ENCODE measurements around the gene ALMS1. TPM values are rescaled to one million over a fixed set of nuclear protein-coding genes. Genes with fewer than 3 reads are reported as not detected.

The ALMS1 gene
- total and polyA plus RNA-seq, 9 of the 15 experiments (the other 6 are each of a cell fraction or from before 2014, with no cell fraction given): 1.4 to 26.3 (median 13.6) TPM

DNA sequence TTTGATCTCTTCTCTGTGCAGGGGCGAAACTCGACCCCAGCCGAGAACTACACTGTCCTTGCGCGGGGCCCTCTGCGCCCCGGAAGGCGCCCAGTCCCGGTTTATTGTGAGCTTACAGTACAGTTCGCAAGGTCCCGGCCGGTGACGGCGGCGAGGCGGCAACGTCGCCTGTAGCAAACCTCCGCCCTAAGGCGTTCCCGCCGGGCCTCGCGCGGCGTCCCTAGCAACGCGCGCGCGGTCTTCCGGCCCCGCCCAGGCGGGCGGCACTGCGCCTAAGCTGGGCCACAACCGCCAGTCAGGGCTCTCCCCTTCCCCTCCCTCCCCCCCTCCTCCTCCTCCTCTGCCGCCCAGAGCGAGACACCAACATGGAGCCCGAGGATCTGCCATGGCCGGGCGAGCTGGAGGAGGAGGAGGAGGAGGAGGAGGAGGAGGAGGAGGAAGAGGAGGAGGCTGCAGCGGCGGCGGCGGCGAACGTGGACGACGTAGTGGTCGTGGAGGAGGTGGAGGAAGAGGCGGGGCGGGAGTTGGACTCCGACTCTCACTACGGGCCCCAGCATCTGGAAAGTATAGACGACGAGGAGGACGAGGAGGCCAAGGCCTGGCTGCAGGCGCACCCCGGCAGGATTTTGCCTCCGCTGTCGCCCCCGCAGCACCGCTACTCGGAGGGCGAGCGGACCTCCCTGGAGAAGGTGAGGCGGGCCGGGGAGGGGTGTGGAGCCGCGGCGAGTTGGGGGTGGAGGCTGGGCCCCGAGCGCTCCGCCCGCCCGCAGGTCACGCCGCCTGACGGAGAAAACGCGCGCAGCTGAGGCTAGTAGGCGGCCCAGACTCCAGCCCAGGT lies at the start of gene ALMS1 (continued):
- TF ChIP-seq CREB5 (CRISPR knock-in tag; IDR thresholded peaks at IDR 0.05): no peak
- TF ChIP-seq ZNF175 (CRISPR knock-in tag; IDR thresholded peaks at IDR 0.05; ENCODE audit: low read depth): no peak
- no peak for TF ChIP-seq ZKSCAN8 (CRISPR knock-in tag; IDR thresholded peaks at IDR 0.05)
- peak; percentile 82 for TF ChIP-seq TFAP4 (CRISPR knock-in tag; IDR thresholded peaks at IDR 0.05; ENCODE audit: borderline replicate concordance)
- TF ChIP-seq, protein P1, sequence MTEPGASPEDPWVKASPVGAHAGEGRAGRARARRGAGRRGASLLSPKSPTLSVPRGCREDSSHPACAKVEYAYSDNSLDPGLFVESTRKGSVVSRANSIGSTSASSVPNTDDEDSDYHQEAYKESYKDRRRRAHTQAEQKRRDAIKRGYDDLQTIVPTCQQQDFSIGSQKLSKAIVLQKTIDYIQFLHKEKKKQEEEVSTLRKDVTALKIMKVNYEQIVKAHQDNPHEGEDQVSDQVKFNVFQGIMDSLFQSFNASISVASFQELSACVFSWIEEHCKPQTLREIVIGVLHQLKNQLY (CRISPR knock-in tag; conservative IDR thresholded peaks at IDR 0.05): no peak
- TF ChIP-seq GATA2 (CRISPR knock-in tag; IDR thresholded peaks at IDR 0.05): no peak
- TF ChIP-seq CGGBP1 (CRISPR knock-in tag; IDR thresholded peaks at IDR 0.05): no peak
- TF ChIP-seq FOXO4 (CRISPR knock-in tag; IDR thresholded peaks at IDR 0.05): no peak
- TF ChIP-seq ILK (tag; IDR thresholded peaks at IDR 0.05; ENCODE audit: borderline replicate concordance, low read depth): no peak
- no peak for TF ChIP-seq KLF13 (tag; IDR thresholded peaks at IDR 0.05; ENCODE audit: borderline replicate concordance, low read depth)
- TF ChIP-seq HNRNPH1 (optimal IDR thresholded peaks at IDR 0.05; ENCODE audit: low read depth, low read length): no peak
- TF ChIP-seq ZSCAN32 (CRISPR knock-in tag; IDR thresholded peaks at IDR 0.05): no peak
- no peak for TF ChIP-seq IRF2 (CRISPR knock-in tag; IDR thresholded peaks at IDR 0.05)
- no peak for TF ChIP-seq ZNF668 (CRISPR knock-in tag; IDR thresholded peaks at IDR 0.05)
- TF ChIP-seq ZC3H8 (IDR thresholded peaks at IDR 0.05): no peak
- no peak for TF ChIP-seq STAG1 (CRISPR knock-in tag; IDR thresholded peaks at IDR 0.05; ENCODE audit: borderline replicate concordance)
- no peak for TF ChIP-seq MCM3 (IDR thresholded peaks at IDR 0.05)
- TF ChIP-seq RFX5 (IDR thresholded peaks at IDR 0.05; ENCODE audit: low read depth, low read length): no peak
- 0 out of 2 replicates have a peak, but pooled peaks have one; percentile 27 for TF ChIP-seq HDAC8 (tag; IDR thresholded peaks at IDR 0.05)
- no peak; the same call in 1 of the 2 replicates for TF ChIP-seq ZBTB7A (IDR thresholded peaks at IDR 0.05; ENCODE audit: borderline replicate concordance, control insufficient read depth, low read depth, low read length)
- no peak for TF ChIP-seq ILF3 (IDR thresholded peaks at IDR 0.05; ENCODE audit: borderline replicate concordance)
- no peak for TF ChIP-seq GTF2A2 (tag; IDR thresholded peaks at IDR 0.05)
- no peak for TF ChIP-seq HOXB6 (CRISPR knock-in tag; IDR thresholded peaks at IDR 0.05; ENCODE audit: borderline replicate concordance)
- no peak for TF ChIP-seq NCOA4 (IDR thresholded peaks at IDR 0.05; ENCODE audit: partially characterized antibody)

Measured in K562 (cell line).